ENCODE results near the gene HVCN1.
A peak's percentile ranks its signal among the peaks of the same experiment; 100 is the strongest.

HVCN1 gene

DNA sequence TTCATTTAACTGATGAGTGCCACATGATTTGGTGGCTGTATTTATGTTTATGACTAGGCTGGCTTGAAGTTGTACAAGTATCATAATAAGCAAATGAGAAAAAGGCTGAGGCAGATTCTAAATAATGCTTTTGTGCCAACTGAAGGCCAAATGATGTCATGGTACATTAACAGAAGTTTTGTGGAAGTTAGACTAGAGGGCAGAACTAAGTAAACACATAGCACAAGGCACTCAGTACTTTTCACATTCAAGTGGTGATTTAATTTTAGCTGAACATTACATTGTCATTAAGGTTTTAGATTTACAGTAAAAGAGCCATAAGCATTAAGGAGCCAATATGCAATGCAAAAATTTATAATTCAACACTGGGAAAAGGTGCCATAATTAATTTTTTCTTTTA, 32.7 kb upstream of the HVCN1 start:
- H3K9me3 ChIP-seq (ENCODE audit: insufficient read depth, low read length): no peaks in the 10 kb centered on the region
- H3K27ac ChIP-seq (ENCODE audit: low read length): no peak overlapping the region
- H3K27me3 ChIP-seq (ENCODE audit: low read depth, low read length): no peaks in the 10 kb centered on the region
- H3K9ac ChIP-seq (ENCODE audit: low read length): no peak overlapping the region
- H3K36me3 ChIP-seq (replicated peaks; ENCODE audit: low read depth, low read length): peaks cover 86% of the 10 kb centered on the region
- no peak overlapping the region for H2AFZ ChIP-seq (ENCODE audit: low read depth, low read length)
- TF ChIP-seq, protein P1, sequence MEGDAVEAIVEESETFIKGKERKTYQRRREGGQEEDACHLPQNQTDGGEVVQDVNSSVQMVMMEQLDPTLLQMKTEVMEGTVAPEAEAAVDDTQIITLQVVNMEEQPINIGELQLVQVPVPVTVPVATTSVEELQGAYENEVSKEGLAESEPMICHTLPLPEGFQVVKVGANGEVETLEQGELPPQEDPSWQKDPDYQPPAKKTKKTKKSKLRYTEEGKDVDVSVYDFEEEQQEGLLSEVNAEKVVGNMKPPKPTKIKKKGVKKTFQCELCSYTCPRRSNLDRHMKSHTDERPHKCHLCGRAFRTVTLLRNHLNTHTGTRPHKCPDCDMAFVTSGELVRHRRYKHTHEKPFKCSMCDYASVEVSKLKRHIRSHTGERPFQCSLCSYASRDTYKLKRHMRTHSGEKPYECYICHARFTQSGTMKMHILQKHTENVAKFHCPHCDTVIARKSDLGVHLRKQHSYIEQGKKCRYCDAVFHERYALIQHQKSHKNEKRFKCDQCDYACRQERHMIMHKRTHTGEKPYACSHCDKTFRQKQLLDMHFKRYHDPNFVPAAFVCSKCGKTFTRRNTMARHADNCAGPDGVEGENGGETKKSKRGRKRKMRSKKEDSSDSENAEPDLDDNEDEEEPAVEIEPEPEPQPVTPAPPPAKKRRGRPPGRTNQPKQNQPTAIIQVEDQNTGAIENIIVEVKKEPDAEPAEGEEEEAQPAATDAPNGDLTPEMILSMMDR (IDR thresholded peaks at IDR 0.05; ENCODE audit: low read depth, low read length): no peak
- TF ChIP-seq EZH2phosphoT487 (IDR thresholded peaks at IDR 0.05; ENCODE audit: low read depth): no peak
- H3K4me3 ChIP-seq (ENCODE audit: low read length): no peak overlapping the region
- peaks cover 68% of the 10 kb centered on the region for H3K79me2 ChIP-seq (ENCODE audit: low read length)
- H3K4me2 ChIP-seq (ENCODE audit: low read length): no peak overlapping the region
- peaks cover 26% of the 10 kb centered on the region for H3K4me1 ChIP-seq (ENCODE audit: low read length)
- H4K20me1 ChIP-seq (ENCODE audit: insufficient read depth, low read length): peaks cover 67% of the 10 kb centered on the region

DNA sequence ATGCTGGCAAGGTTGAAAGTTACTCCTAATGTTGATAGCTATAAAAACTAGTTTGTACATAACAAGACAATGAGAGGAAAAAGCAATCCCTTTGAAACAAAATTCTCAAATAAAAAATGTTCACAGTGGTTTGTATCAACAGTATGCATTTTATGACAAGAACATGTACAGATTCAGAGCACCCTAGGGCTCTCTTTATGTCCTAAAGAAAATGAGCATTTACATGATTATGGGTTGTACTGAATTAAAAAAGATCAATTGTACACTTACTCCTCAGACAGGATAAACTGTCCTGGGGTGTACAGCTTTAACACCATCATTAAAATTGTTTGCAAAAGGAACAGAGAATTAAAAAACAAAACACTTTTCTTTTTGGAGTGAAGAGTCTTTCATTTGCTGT, 31.6 kb upstream of the HVCN1 start:
- Histone ChIP-seq H3K9ac (ENCODE audit: low read length) (no peak overlapping the region), H3K27me3 (ENCODE audit: low read depth, low read length) (no peaks in the 10 kb centered on the region), H3K4me2 (ENCODE audit: low read length) (no peak overlapping the region), H3K9me3 (ENCODE audit: insufficient read depth, low read length) (no peaks in the 10 kb centered on the region), H4K20me1 (ENCODE audit: insufficient read depth, low read length) (peaks cover 57% of the 10 kb centered on the region), H3K27ac (ENCODE audit: low read length) (no peak overlapping the region), H2AFZ (ENCODE audit: low read depth, low read length) (no peak overlapping the region), H3K4me3 (ENCODE audit: low read length) (no peak overlapping the region), H3K4me1 (ENCODE audit: low read length) (peaks cover 21% of the 10 kb centered on the region), H3K36me3 (replicated peaks; ENCODE audit: low read depth, low read length) (peaks cover 79% of the 10 kb centered on the region), H3K79me2 (ENCODE audit: low read length) (peaks cover 57% of the 10 kb centered on the region)
- TF ChIP-seq, protein P1 (IDR thresholded peaks at IDR 0.05; ENCODE audit: low read depth, low read length): no peak
- no peak for TF ChIP-seq EZH2phosphoT487 (IDR thresholded peaks at IDR 0.05; ENCODE audit: low read depth)

DNA sequence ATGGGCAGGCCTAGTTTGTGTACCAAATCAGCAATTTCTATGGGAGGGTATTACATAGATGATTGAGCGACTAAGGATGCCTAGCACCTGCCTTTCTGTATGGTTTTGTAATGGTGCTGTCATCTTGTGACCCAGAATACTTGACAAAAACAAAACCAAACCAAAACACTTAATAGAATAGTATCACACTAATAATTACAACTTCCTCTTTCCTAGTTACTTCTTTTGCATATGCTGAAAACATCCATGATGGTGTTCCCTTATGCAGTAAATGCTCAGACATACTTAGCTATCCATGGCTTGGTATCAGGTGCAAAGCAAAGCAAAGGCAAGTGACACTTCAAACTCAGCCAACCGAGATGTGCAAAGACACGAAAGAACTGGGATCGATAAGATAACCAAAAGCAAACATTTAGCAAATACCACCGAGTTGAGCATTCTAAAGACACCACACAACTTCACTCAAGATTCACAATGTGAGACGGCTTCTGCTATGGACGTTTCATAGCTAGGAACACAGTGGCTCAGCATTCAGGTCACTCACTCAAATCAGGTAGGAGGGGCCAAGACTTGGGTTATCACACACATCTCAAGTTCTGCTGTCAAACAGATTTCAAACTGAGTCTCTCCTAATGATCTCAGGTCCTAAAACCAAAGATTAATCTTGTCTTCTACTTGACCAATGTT, 29.4 kb upstream of the HVCN1 start:
- H3K4me3 ChIP-seq (ENCODE audit: low read length): no peak overlapping the region
- TF ChIP-seq EZH2phosphoT487 (IDR thresholded peaks at IDR 0.05; ENCODE audit: low read depth): no peak
- TF ChIP-seq, protein P1 (IDR thresholded peaks at IDR 0.05; ENCODE audit: low read depth, low read length): no peak

DNA sequence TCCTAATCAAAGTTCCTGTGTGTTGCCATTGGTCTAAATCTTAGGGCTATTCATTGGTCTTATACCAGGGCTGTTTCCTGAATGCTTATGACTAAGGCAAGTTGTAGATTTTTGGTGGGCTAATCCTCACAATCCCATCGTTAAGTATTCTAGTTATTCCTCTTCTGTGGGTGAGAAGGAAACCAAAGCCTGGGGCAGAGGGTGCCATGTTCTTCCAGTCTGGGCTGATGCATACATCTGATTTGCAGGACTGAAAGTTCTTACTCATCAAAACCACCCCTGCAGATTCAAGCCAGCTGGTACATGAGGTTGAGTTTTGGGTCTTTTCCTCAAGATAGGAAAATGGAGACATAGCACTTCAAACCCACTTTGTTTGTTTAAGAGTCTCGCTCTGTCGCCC, 28.1 kb upstream of the HVCN1 start:
- H3K4me1 ChIP-seq (ENCODE audit: low read length): peaks cover 23% of the 10 kb centered on the region
- H3K9me3 ChIP-seq (ENCODE audit: insufficient read depth, low read length): no peaks in the 10 kb centered on the region

More for the DNA sequence above, 29.4 kb upstream of the HVCN1 start:
- Histone ChIP-seq H2AFZ (ENCODE audit: low read depth, low read length) (no peak overlapping the region), H3K4me2 (ENCODE audit: low read length) (peak overlapping the region; percentile 26), H3K27ac (ENCODE audit: low read length) (peak overlapping the region; percentile 53), H4K20me1 (ENCODE audit: insufficient read depth, low read length) (peaks cover 45% of the 10 kb centered on the region), H3K27me3 (ENCODE audit: low read depth, low read length) (no peaks in the 10 kb centered on the region), H3K9ac (ENCODE audit: low read length) (no peak overlapping the region), H3K4me1 (ENCODE audit: low read length) (peaks cover 21% of the 10 kb centered on the region), H3K36me3 (replicated peaks; ENCODE audit: low read depth, low read length) (peaks cover 61% of the 10 kb centered on the region), H3K9me3 (ENCODE audit: insufficient read depth, low read length) (no peaks in the 10 kb centered on the region), H3K79me2 (ENCODE audit: low read length) (peaks cover 37% of the 10 kb centered on the region)

More for the DNA sequence above, 28.1 kb upstream of the HVCN1 start:
- Histone ChIP-seq H3K4me2 (ENCODE audit: low read length) (no peak overlapping the region), H3K79me2 (ENCODE audit: low read length) (peaks cover 32% of the 10 kb centered on the region), H3K27me3 (ENCODE audit: low read depth, low read length) (no peaks in the 10 kb centered on the region), H3K4me3 (ENCODE audit: low read length) (no peak overlapping the region), H2AFZ (ENCODE audit: low read depth, low read length) (no peak overlapping the region), H3K9ac (ENCODE audit: low read length) (no peak overlapping the region), H3K27ac (ENCODE audit: low read length) (no peak overlapping the region), H4K20me1 (ENCODE audit: insufficient read depth, low read length) (peaks cover 35% of the 10 kb centered on the region), H3K36me3 (replicated peaks; ENCODE audit: low read depth, low read length) (peaks cover 51% of the 10 kb centered on the region)
- no peak for TF ChIP-seq EZH2phosphoT487 (IDR thresholded peaks at IDR 0.05; ENCODE audit: low read depth)
- TF ChIP-seq, protein P1 (IDR thresholded peaks at IDR 0.05; ENCODE audit: low read depth, low read length): no peak

All from OCI-LY3 (cell line).